Spleen (tissue), 7 donors: Measurements from ENCODE around the gene TLR4.

Experiments
- CTCF ChIP-seq, 11 experiments: fragments of 200-600 bp in 7 of 11; fragments of 450-650 bp in 4 of 11; sonication (generic) in 4 of 11; IDR thresholded peaks in 8 of 11; conservative IDR thresholded peaks in 3 of 11; 1 replicate in 7 of 11; 2 replicates in 4 of 11; pipeline versions ENCODE4 v1.4.0 to v1.8.0; 2016 to 2021; ENCODE audit warnings: antibody characterized with exemption in 11 of 11, inconsistent platforms in 4 of 11, mild to moderate bottlenecking in 1 of 11
- POLR2A ChIP-seq, 3 donors: fragments of 450-650 bp; IDR thresholded peaks; one replicate each; pipeline ENCODE4 v1.5.1; 2017; ENCODE audit warnings: antibody characterized with exemption in 3 of 3, mild to moderate bottlenecking in 1 of 3
- donor health status: DM: no; HTN: no; CAD: no; lungs with moderate emphysema.
- donor health status: DM: no; HTN: no; CAD: no.
- donor health status: DM: no; HTN: no; CAD: no.

- no peak for TF ChIP-seq POLR2A (IDR thresholded peaks at IDR 0.05)
- TF ChIP-seq CTCF (IDR thresholded peaks at IDR 0.05 in 8 of 11, conservative IDR thresholded peaks at IDR 0.05 in 3 of 11) = no peak
Observed at GRCh38 chr9:117763314-117763713, 59.1 kb downstream of the TLR4 start.
